Retinal pigment epithelial cell (primary cell): ENCODE data around the gene CARD6.
A peak's percentile ranks its signal among the peaks of the same experiment; 100 is the strongest.
"Not testable (repeated sequence)": the region's sequence is repeated elsewhere in the genome, so short reads cannot be mapped to it uniquely, and the experiment has no call there.

Source experiments
- DNase-seq: peaks from one replicate; pipeline ENCODE4 v3.0.0-alpha.2; 2010; ENCODE audit warnings: low read depth
- H3K4me3 ChIP-seq: 2 replicates; pipeline ENCODE4 v1.5.1; 2011; ENCODE audit warnings: mild to moderate bottlenecking, low read length, control low read depth, moderate library complexity
- TF ChIP-seq, protein P1 (sequence below): conservative IDR thresholded peaks from 2 replicates; pipeline ENCODE4 v1.5.1; 2011; ENCODE audit warnings: low read depth, low read length, control low read depth, inconsistent platforms

The CARD6 gene

DNA sequence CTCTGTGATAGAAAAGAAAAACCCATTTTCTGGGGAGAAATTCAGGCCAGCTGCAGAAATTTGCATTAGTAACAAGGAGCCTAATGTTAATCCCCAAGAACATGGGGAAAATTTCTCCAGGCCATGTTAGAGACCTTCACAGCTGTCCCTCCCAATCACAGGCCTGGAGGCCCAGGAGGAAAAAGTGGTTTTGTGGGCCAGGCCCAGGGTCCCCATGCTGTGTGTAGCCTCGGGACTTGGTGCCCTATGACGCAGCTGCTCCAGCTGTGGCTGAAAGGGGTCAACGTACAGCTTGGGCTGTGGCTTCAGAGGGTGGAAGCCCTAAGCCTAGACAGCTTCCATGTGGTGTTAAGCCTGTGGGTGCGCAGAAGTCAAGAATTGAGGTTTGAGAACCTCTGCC is 41.1 kb downstream of the CARD6 start:
- TF ChIP-seq, protein P1, sequence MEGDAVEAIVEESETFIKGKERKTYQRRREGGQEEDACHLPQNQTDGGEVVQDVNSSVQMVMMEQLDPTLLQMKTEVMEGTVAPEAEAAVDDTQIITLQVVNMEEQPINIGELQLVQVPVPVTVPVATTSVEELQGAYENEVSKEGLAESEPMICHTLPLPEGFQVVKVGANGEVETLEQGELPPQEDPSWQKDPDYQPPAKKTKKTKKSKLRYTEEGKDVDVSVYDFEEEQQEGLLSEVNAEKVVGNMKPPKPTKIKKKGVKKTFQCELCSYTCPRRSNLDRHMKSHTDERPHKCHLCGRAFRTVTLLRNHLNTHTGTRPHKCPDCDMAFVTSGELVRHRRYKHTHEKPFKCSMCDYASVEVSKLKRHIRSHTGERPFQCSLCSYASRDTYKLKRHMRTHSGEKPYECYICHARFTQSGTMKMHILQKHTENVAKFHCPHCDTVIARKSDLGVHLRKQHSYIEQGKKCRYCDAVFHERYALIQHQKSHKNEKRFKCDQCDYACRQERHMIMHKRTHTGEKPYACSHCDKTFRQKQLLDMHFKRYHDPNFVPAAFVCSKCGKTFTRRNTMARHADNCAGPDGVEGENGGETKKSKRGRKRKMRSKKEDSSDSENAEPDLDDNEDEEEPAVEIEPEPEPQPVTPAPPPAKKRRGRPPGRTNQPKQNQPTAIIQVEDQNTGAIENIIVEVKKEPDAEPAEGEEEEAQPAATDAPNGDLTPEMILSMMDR, result no peak

DNA sequence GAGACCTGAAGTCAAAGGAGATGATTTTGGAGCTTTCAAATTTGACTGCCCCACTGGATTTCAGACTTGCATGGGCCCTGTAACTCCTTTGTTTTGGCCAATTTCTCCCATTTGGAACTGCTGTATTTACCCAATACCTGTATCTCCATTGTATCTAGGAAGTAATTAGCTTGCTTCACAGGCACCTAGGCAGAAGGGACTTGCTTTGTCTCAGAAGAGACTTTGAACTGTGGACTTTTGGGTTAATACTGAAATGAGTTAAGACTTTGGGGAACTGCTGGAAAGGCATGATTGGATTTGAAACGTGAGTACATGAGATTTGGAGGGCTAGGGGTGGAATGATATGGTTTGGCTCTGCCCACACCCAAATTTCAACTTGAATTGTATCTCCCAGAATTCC is 41.9 kb downstream of the CARD6 start:
- H3K4me3 ChIP-seq, DNase-seq: not testable (repeated sequence)

More for the DNA sequence above, 41.1 kb downstream of the CARD6 start:
- no peak for DNase-seq
- no peak overlapping the region for H3K4me3 ChIP-seq

DNA sequence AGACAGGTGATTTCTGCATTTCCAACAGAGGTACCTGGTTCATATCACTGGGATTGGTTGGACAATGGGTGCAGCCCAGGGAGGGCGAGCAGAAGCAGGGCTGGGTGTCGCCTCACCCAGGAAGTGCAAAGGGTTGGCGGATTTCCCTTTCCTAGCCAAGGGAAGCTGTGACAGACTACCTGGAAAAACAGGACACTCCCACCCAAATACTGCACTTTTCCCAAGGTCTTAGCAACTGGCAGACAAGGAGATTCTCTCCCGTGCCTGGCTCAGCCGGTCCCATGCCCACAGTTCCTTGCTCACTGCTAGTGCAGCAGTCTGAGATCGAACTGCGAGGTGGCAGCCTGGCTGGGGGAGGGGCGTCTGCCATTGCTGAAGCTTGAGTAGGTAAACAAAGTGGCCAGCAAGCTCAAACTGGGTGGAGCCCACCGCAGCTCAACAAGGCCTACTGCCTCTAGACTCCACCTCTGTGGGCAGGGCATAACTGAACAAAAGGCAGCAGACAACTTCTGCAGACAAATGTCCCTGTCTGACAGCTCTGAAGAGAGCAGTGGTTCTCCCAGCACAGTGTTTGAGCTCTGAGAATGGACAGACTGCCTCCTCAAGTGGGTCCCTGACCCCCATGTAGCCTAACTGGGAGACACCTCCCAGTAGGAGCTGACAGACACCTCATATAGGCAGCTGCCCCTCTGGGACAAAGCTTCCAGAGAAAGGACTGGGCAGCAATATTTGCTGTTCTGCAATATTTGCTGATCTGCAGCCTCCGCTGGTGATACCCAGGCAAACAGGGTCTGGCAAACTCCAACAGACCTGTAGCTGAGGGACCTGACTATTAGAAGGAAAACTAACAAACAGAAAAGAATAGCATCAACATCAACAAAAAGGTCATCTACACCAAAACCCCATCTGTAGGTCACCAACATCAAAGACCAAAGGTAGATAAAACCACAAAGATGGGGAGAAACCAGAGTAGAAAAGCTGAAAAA is 54.6 kb downstream of the CARD6 start:
- not testable (repeated sequence) for H3K4me3 ChIP-seq, DNase-seq

DNA sequence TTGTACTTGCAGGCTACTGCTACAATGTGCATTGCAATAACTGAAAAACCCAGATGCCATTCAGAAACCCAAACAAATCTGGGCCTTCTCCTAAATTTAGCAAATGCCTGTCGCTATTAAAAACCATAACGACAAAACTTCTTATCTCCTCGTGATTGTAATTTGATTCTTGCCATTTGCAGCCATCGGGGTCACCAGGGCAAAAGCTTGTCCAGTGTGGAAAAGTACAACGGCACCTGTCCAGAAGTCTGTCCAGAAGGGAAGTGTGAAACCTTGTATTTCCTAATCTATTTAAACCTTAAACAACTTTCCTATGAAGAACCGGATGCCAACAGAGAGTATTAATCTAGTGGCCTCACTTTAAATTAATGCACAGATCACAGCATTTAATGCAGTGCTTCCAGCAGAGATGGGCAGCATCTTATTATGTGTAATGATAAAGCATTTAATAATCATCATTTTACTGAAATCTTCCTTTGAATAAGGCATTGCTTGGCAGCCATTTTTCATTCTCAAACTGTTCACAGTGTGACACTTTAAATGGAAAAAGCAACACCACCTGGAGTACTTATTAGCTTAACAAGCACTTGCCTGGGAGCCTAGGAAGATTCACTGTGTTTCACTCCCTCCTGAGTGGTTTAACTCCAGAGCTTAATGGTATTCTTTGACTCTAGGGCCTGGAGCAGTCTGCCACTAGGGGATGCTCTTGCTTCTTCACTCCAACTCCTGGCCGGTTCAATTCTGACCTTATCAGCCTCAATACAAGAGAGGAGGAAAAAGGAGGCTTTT is 63.2 kb downstream of the CARD6 start:
- H3K4me3 ChIP-seq, result no peak overlapping the region
- peak; percentile 26 for DNase-seq
- TF ChIP-seq, protein P1, result peak; percentile 100

DNA sequence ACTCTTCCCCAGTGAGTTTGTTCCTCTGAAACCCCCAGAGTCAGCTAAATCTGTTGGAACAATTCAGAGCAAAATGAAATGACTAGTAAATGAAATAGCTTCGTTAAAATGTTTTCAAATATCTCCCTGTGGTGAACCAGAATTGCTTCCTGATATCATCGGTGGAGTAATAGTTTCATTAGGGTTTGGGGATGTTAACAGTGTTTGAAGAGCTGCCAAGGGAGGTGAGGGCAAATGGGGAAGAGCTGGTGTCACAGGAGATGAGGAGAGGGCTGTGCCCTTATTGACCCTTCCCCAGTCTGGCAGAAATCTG is 63.8 kb downstream of the CARD6 start:
- TF ChIP-seq, protein P1, result no peak
- no peak overlapping the region for H3K4me3 ChIP-seq
- no peak for DNase-seq

DNA sequence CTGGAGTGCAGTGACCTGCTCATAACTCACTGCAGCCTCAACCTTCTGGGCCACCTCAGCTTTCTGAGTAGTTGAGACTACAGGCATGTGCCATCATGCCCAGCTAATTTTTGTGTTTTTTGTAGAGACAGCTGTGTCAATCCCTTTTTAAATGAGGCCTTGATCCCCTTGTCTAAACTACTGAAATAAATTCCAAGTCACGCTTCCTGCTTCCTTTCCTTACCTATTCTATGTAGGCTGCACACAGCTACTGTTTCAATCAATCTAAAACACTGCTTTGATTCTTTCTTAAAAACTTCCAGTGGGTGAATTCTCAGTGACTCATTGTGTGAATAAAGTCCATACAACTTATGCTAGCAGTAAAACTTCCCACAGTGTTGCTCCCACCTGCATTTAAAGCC is 65.2 kb downstream of the CARD6 start:
- TF ChIP-seq, protein P1, result no peak
- H3K4me3 ChIP-seq, result no peak overlapping the region
- DNase-seq, result no peak

DNA sequence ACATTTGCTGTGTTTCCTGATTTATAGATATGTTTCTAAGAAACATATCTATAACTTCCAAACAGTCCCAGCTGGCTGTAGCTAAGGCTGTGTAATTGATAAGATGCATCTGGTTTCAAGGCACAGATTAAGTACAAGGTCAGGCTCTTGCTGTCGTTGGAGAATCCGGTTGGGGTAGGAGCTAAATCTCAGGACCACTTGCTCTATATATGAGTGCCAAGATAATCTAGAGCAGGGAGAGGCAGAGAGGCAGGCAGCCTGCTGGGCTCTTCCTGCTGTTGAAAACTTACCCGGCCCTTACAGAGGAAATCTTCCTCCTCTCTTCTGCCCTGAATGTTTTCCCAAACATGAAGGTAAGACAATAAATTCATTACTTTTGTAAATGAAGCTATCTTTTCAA is 68.1 kb downstream of the CARD6 start, which contains the start of gene C7:
Gene C7 (plus strand): TSS at position 234 of the 400 bp plus-strand sequence. CDS start 114 bp downstream, at position 348.
- TF ChIP-seq, protein P1, result no peak
- no peak for DNase-seq
- no peak within 1 kb of the TSS for H3K4me3 ChIP-seq

DNA sequence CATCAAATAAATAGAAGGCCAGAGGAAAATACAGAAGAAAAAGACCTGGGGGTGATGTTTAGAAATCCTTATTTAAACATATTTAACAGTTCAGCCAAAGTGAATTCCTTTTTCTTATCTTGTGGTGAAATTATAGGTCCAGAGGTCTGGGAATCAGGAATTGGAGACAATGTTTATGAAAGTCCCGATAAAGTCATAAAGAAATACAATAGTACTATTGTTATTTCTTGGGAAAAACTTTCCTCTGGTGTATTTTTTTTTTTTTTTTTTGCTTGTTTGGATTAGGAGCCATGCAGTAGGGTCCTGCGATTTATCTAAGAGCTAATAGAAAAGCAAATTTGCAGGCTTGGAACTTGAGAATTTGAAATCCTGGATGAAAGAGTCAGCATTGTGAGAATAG is 68.6 kb downstream of the CARD6 start:
- no peak for DNase-seq
- TF ChIP-seq, protein P1, result no peak

More for the DNA sequence above, 68.6 kb downstream of the CARD6 start:
- H3K4me3 ChIP-seq, result no peak overlapping the region
